Astrocyte (in vitro differentiated cells and primary cell): ENCODE results near the gene MEIOSIN. TPM values are rescaled to one million over a fixed set of nuclear protein-coding genes. Genes with fewer than 3 reads are reported as not detected.
"Not testable (repeated sequence)": the region's sequence is repeated elsewhere in the genome, so short reads cannot be mapped to it uniquely, and the experiment has no call there.

Experiments
- DNase-seq: peaks from one replicate; pipeline ENCODE4 v3.0.0-alpha.2; 2010; ENCODE audit warnings: low read depth
- FAIRE-seq: peaks from 2 replicates; lab custom pipeline; 2011; peaks lifted over from hg19 to GRCh38; lab: Jason Lieb, UNC
- H2AFZ ChIP-seq: 2 replicates; pipeline ENCODE4 v1.6.0; 2012; ENCODE audit warnings: low read depth, low read length, inconsistent platforms
- H3K27ac ChIP-seq: 2 replicates; pipeline ENCODE4 v1.5.1; 2011; ENCODE audit warnings: low read depth, low read length, inconsistent platforms
- H3K27me3 ChIP-seq: 2 replicates; pipeline ENCODE4 v1.6.0; 2011; ENCODE audit warnings: low read length, inconsistent platforms; ENCODE audit not compliant: insufficient read depth
- H3K36me3 ChIP-seq: 2 replicates; pipeline ENCODE4 v1.5.1; 2011; ENCODE audit warnings: low read length, inconsistent platforms; ENCODE audit not compliant: insufficient read depth
- H3K4me1 ChIP-seq: 2 replicates; pipeline ENCODE4 v1.5.1; 2011; ENCODE audit warnings: low read length, inconsistent platforms; ENCODE audit not compliant: insufficient read depth
- H3K4me2 ChIP-seq: 2 replicates; pipeline ENCODE4 v1.6.0; 2012; ENCODE audit warnings: low read length, inconsistent platforms
- H3K4me3 ChIP-seq: 2 replicates; pipeline ENCODE4 v1.5.1; 2011; ENCODE audit warnings: low read depth, mild to moderate bottlenecking, low read length, inconsistent platforms; ENCODE audit not compliant: insufficient read depth
- H3K79me2 ChIP-seq: 2 replicates; pipeline ENCODE4 v1.6.0; 2012; ENCODE audit warnings: mild to moderate bottlenecking, low read length, inconsistent platforms; ENCODE audit not compliant: insufficient read depth
- H3K9ac ChIP-seq: 2 replicates; pipeline ENCODE4 v1.6.0; 2012; ENCODE audit warnings: mild to moderate bottlenecking, low read length, inconsistent platforms
- H3K9me3 ChIP-seq: 2 replicates; pipeline ENCODE4 v1.5.1; 2012; ENCODE audit warnings: low read depth, mild to moderate bottlenecking, low read length, inconsistent platforms; ENCODE audit not compliant: insufficient read depth
- H4K20me1 ChIP-seq: 2 replicates; pipeline ENCODE4 v1.6.0; 2012; ENCODE audit warnings: low read length, inconsistent platforms; ENCODE audit not compliant: insufficient read depth
- H3K27ac Mint-ChIP-seq: one replicate; pipeline ENCODE4 v1.8.0; 2021; ENCODE audit warnings: mild to moderate bottlenecking, mixed read lengths; ENCODE audit not compliant: unreplicated experiment
- H3K27me3 Mint-ChIP-seq: one replicate; pipeline ENCODE4 v1.8.0; 2021; ENCODE audit warnings: low read depth, mixed read lengths; ENCODE audit not compliant: unreplicated experiment
- H3K36me3 Mint-ChIP-seq: one replicate; pipeline ENCODE4 v1.8.0; 2021; ENCODE audit warnings: low read depth, mixed read lengths; ENCODE audit not compliant: unreplicated experiment
- H3K4me1 Mint-ChIP-seq: one replicate; pipeline ENCODE4 v1.8.0; 2021; ENCODE audit warnings: low read depth, mixed read lengths; ENCODE audit not compliant: unreplicated experiment
- H3K4me3 Mint-ChIP-seq: one replicate; pipeline ENCODE4 v1.8.0; 2021; ENCODE audit warnings: mild to moderate bottlenecking, moderate library complexity, mixed read lengths; ENCODE audit not compliant: unreplicated experiment
- H3K9me3 Mint-ChIP-seq: one replicate; pipeline ENCODE4 v1.8.0; 2021; ENCODE audit warnings: mild to moderate bottlenecking, mixed read lengths; ENCODE audit not compliant: unreplicated experiment
- EZH2 ChIP-seq: IDR thresholded peaks from 2 replicates; pipeline ENCODE4 v1.6.1; 2012; ENCODE audit warnings: mild to moderate bottlenecking, low read length, inconsistent platforms; ENCODE audit not compliant: insufficient read depth
- total RNA-seq: library from RNA; stranded (reverse); gene quantifications from 2 replicates; pipeline ENCODE4 v1.2.1, GENCODE V29; 2021
- TF ChIP-seq, protein P1 (sequence below): IDR thresholded peaks from 2 replicates; pipeline ENCODE4 v1.5.1; 2011; ENCODE audit warnings: low read depth, mild to moderate bottlenecking, inconsistent platforms, low read length, moderate library complexity; ENCODE audit not compliant: insufficient read depth

The MEIOSIN gene
- total RNA-seq, 1 donor from 2014 or later = not detected

DNA sequence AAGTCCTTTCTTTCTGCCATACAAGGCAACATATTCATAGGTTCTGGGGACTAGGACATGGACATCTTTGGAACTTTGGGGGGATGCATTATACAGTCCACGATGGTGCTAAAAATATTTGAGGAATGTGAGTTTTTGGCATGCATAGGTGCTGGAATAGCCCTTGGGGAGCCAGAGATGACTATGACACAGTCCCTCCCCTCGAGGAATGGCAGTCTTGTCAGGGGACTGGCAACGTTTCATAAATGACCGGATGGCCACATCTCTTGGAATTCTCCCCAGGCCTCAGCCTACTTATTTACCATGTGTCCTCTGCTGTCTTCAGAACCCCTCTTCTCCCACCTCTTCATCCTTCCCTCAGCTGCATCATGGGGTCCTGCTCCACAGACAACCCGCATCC is 13.6 kb downstream of the MEIOSIN start:
- H3K27me3 ChIP-seq = no peaks in the 10 kb centered on the region
- no peaks in the 10 kb centered on the region for H3K9me3 Mint-ChIP-seq
- no peak overlapping the region for H2AFZ ChIP-seq
- peaks cover 3% of the 10 kb centered on the region for H3K4me1 Mint-ChIP-seq
- no peak overlapping the region for H3K4me3 ChIP-seq
- no peak overlapping the region for H3K4me2 ChIP-seq
- H3K36me3 Mint-ChIP-seq = no peaks in the 10 kb centered on the region
- no peaks in the 10 kb centered on the region for H4K20me1 ChIP-seq
- H3K9me3 ChIP-seq = no peaks in the 10 kb centered on the region
- no peak overlapping the region for H3K27ac Mint-ChIP-seq
- H3K4me3 Mint-ChIP-seq = no peak overlapping the region
- H3K9ac ChIP-seq = no peak overlapping the region
- no peak overlapping the region for H3K27ac ChIP-seq
- H3K79me2 ChIP-seq = no peaks in the 10 kb centered on the region
- H3K27me3 Mint-ChIP-seq = peaks cover 15% of the 10 kb centered on the region
- no peak for FAIRE-seq
- H3K4me1 ChIP-seq = no peaks in the 10 kb centered on the region
- no peak for DNase-seq
- H3K36me3 ChIP-seq = no peaks in the 10 kb centered on the region
- TF ChIP-seq, protein P1, sequence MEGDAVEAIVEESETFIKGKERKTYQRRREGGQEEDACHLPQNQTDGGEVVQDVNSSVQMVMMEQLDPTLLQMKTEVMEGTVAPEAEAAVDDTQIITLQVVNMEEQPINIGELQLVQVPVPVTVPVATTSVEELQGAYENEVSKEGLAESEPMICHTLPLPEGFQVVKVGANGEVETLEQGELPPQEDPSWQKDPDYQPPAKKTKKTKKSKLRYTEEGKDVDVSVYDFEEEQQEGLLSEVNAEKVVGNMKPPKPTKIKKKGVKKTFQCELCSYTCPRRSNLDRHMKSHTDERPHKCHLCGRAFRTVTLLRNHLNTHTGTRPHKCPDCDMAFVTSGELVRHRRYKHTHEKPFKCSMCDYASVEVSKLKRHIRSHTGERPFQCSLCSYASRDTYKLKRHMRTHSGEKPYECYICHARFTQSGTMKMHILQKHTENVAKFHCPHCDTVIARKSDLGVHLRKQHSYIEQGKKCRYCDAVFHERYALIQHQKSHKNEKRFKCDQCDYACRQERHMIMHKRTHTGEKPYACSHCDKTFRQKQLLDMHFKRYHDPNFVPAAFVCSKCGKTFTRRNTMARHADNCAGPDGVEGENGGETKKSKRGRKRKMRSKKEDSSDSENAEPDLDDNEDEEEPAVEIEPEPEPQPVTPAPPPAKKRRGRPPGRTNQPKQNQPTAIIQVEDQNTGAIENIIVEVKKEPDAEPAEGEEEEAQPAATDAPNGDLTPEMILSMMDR = no peak
- no peak for TF ChIP-seq EZH2

DNA sequence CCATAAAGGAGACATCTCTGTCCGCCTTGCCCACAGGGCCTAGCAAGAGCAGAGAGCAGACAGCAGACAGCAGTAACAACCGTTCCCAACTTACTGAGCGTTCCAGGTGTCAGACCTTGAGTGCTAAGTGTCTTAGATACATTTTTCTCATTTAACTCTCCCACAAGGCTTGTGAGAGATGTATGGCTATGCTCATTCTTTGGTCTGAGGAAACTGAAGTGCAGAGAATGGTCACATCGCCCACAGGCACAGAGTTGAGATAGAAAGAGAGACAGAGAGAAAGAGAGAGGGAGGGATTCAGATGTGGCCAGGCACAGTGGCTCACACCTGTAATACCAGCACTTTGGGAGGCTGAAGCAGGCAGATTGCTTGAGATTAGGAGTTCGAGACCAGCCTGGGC is 14.3 kb downstream of the MEIOSIN start:
- TF ChIP-seq, protein P1 = no peak
- TF ChIP-seq EZH2 = no peak
- Histone ChIP-seq H2AFZ (no peak overlapping the region), H4K20me1 (no peaks in the 10 kb centered on the region), H3K4me3 (no peak overlapping the region), H3K9me3 (no peaks in the 10 kb centered on the region), H3K9ac (no peak overlapping the region), H3K4me2 (no peak overlapping the region), H3K4me1 (no peaks in the 10 kb centered on the region), H3K36me3 (no peaks in the 10 kb centered on the region), H3K27ac (no peak overlapping the region), H3K79me2 (no peaks in the 10 kb centered on the region), H3K27me3 (no peaks in the 10 kb centered on the region)
- no peak overlapping the region for H3K27ac Mint-ChIP-seq
- no peaks in the 10 kb centered on the region for H3K36me3 Mint-ChIP-seq
- DNase-seq (no peak), FAIRE-seq (no peak)
- peaks cover 12% of the 10 kb centered on the region for H3K27me3 Mint-ChIP-seq
- H3K4me1 Mint-ChIP-seq = peaks cover 3% of the 10 kb centered on the region
- no peaks in the 10 kb centered on the region for H3K9me3 Mint-ChIP-seq
- H3K4me3 Mint-ChIP-seq = no peak overlapping the region

DNA sequence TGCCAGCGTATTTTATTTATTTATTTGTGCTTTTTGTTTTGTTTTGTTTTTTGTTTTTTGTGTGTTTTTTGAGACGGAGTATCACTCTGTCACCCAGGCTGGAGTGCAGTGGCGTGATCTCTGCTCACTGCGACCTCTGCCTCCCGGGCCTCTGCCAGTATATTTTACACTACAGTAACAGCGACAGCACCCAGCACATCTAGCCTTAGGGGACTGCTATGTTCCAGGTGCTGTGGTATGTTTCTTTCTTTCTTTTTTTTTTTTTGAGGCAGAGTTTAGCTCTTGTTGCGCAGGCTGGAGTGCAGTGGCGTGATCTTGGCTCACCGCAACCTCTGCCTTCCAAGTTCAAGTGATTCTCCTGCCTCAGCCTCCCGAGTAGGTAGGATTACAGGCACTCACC is 18.2 kb downstream of the MEIOSIN start:
- H3K4me3 ChIP-seq, H3K9me3 ChIP-seq, H3K4me2 ChIP-seq, FAIRE-seq, H3K36me3 ChIP-seq, H3K36me3 Mint-ChIP-seq, H4K20me1 ChIP-seq, H3K27ac Mint-ChIP-seq, H3K4me1 Mint-ChIP-seq, H3K4me1 ChIP-seq, H3K27ac ChIP-seq, H3K79me2 ChIP-seq, H3K4me3 Mint-ChIP-seq, H3K9me3 Mint-ChIP-seq, H3K27me3 ChIP-seq, H3K9ac ChIP-seq, DNase-seq, H2AFZ ChIP-seq: not testable (repeated sequence)
- peaks cover 15% of the 10 kb centered on the region for H3K27me3 Mint-ChIP-seq
